Neuron (in vitro differentiated cells): ENCODE data around the gene GLT6D1.

ENCODE experiments used
- H2AFZ ChIP-seq: one replicate; pipeline ENCODE4 v1.6.1; 2013; ENCODE audit warnings: low read depth, mild to moderate bottlenecking, inconsistent platforms, low read length, moderate library complexity
- H3K27me3 ChIP-seq: one replicate; pipeline ENCODE4 v1.6.1; 2013; ENCODE audit warnings: low read length; ENCODE audit not compliant: insufficient read depth
- H3K36me3 ChIP-seq: one replicate; pipeline ENCODE4 v1.6.1; 2013; ENCODE audit warnings: low read length; ENCODE audit not compliant: insufficient read depth
- H3K4me1 ChIP-seq: one replicate; pipeline ENCODE4 v1.6.1; 2013; ENCODE audit warnings: low read length; ENCODE audit not compliant: insufficient read depth
- H3K4me3 ChIP-seq: 2 replicates; pipeline ENCODE4 v1.5.1; 2013; ENCODE audit warnings: mild to moderate bottlenecking, low read length, moderate library complexity
- H3K9me3 ChIP-seq: one replicate; pipeline ENCODE4 v1.6.1; 2013; ENCODE audit warnings: low read length

GLT6D1 gene

DNA sequence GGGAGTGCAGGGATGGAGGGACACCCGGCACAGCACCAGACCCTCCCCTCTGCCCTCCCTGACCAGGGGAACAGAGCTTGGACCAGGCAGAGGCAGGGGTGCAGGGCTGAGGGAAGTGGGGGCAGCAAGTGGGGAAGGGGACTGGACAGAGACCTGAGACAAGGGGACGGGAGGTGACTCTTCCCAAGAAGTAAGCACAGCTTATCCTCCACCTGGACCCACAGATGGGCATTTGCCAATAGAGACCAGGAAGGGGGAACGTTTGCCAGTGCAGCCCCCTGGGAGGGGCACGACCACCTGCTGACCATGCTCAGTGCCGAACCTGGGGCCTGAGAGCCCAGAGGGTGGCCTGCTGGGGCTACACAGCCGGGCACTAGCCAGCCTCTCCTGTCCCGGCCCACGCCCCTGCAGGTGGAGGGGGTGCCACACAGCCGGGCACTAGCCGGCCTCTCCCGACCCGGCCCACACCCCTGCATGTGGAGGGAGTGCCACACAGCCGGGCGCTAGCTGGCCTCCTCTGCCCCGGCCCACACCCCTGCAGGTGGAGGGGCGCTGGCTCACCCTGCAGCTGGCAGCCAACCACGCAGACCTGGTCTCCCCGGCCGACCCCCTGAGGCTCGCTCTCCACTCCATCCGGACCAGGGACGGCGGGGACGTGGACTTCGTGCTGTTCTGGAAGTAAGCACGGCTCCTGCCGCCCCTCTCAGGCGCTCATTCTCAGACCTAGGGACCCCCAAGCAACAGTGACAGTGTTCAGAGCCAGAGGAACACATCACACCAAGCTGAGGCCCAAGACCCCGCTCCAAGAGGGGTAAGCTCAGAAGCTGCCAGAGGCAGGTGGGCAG, 24.3 kb downstream of the GLT6D1 start:
- H3K9me3 ChIP-seq, result no peaks in the 10 kb centered on the region
- no peak overlapping the region for H3K4me3 ChIP-seq
- peaks cover 31% of the 10 kb centered on the region for H3K27me3 ChIP-seq
- no peaks in the 10 kb centered on the region for H3K4me1 ChIP-seq
- H2AFZ ChIP-seq, result no peak overlapping the region
- H3K36me3 ChIP-seq, result no peaks in the 10 kb centered on the region

DNA sequence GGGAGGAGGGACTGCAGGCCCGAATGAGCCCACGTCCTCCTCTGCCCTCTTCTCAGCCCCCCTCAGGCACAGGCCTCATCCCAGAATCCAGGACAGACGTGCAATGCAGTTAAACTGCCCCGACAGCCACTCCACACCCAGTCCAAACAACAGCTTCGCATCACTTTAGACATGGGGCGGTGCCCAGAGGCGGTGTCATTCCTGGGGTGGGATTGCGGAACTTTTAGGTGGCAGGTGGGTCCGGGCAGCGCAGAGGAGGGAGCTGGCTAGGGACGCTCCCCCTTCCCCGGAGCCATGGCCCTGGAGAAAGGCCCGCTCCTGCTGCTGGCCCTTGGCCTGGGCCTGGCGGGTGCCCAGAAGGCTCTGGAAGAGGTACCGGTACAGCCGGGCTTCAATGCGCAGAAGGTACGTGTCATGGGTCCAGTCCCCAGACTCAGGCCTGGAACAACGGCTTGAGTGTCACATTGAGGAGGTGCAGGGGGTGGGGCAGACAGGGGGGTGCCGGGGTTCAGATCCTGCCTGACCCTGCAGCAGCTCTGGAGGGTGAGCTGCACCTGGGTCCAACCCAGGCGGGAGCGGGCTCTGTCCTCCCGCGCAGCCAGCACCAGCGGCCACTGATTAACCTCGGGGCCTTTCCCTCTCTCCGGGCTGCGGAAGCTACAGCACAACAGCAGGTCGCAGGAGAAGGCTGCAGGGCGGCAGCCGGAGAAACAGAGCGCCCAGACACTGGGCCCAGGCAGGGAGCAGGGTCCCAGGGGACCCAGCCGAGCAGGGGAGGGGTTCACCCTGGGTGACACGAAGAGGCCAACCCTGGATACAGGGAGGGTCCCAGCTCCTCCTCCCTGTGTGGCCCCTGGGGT, 25.2 kb downstream of the GLT6D1 start:
- H3K36me3 ChIP-seq, result no peaks in the 10 kb centered on the region
- no peak overlapping the region for H3K4me3 ChIP-seq
- H3K9me3 ChIP-seq, result no peaks in the 10 kb centered on the region
- no peaks in the 10 kb centered on the region for H3K4me1 ChIP-seq
- no peak overlapping the region for H2AFZ ChIP-seq
- H3K27me3 ChIP-seq, result peaks cover 29% of the 10 kb centered on the region

DNA sequence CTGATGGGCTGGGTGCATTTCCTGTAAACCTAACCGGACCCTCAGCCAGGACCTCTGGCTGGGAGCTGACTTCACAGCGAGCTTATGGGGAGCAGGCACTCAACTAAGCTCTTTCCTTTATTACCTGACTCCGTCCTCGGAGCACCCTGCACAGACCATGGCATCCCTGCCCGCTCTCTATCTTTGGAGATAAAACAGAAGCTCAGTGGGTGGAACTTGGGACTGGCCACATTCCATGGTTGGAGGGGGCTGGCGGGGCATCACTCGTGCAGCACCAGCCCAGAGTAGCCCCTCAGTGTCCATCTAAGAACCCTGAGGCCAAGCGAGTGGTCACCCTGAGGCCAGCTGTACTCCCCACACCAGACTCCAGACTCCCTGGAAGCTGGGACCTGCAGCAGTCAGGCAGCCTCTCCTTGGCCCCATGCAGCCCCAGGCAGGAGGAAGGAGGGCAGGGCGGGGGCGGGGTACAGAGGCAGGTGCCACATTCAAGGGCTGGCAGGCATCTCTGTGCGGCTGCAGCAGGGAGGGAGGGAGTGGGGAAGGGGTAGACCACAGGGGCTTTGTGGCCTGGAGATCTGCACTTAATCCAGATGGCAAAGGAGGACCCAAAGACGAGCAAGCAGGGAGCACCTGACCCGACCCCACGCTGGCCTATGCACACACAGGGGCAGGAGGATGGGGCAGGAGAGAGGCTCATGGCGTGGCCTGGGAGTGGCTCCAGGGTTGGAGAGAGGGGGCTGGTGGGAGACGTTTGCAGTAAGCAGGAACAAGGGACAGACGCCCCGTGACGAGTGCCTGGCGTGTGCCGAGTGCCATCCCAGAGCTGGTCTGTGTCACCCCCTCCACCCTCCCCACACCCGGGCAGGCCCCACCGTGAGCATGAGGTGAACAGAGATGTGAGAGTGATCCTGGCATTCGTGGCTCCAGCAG, 26.1 kb downstream of the GLT6D1 start:
- H3K27me3 ChIP-seq, result peaks cover 27% of the 10 kb centered on the region
- no peaks in the 10 kb centered on the region for H3K4me1 ChIP-seq
- H3K9me3 ChIP-seq, result no peaks in the 10 kb centered on the region
- H2AFZ ChIP-seq, result no peak overlapping the region
- H3K4me3 ChIP-seq, result no peak overlapping the region
- no peaks in the 10 kb centered on the region for H3K36me3 ChIP-seq

DNA sequence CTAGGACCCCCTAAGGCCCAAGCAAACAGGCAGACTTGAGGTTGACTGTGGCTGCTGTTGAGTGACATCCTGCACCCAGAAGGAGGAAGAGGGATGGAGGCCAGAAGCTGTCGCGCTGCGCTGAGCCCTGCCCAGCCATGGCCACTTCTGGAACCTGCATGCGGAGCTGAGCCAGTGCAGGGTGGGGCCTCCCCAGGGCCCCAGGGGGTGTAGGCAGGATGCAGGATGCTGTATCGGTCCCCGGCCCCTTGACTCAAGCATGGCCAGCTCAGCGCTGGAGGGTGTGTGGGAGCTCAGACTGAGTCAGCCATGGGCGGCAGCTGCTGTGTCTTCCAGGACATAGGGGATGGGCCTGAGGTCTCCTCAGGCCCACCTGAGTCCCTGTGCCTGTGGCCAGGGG, 26.9 kb downstream of the GLT6D1 start:
- peaks cover 22% of the 10 kb centered on the region for H3K27me3 ChIP-seq
- H3K4me3 ChIP-seq, result no peak overlapping the region
- no peaks in the 10 kb centered on the region for H3K9me3 ChIP-seq
- no peak overlapping the region for H2AFZ ChIP-seq
- H3K4me1 ChIP-seq, result no peaks in the 10 kb centered on the region
- no peaks in the 10 kb centered on the region for H3K36me3 ChIP-seq

DNA sequence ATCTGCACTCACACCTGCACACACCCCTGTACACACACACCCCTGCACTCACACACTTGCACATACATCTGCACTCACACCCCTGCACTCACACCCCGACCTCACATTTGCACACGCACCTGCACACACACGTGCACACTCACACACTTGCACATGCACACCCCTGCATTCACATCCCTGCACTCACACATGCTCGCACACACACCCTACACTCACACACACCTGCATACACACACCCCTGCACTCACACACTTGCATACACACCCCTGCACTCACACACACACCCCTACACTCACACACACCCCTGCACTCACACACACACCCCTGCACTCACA, 27.5 kb downstream of the GLT6D1 start:
- H3K27me3 ChIP-seq, result peaks cover 20% of the 10 kb centered on the region
- no peak overlapping the region for H3K4me3 ChIP-seq
- H2AFZ ChIP-seq, result no peak overlapping the region
- no peaks in the 10 kb centered on the region for H3K36me3 ChIP-seq
- H3K9me3 ChIP-seq, result no peaks in the 10 kb centered on the region
- H3K4me1 ChIP-seq, result no peaks in the 10 kb centered on the region

DNA sequence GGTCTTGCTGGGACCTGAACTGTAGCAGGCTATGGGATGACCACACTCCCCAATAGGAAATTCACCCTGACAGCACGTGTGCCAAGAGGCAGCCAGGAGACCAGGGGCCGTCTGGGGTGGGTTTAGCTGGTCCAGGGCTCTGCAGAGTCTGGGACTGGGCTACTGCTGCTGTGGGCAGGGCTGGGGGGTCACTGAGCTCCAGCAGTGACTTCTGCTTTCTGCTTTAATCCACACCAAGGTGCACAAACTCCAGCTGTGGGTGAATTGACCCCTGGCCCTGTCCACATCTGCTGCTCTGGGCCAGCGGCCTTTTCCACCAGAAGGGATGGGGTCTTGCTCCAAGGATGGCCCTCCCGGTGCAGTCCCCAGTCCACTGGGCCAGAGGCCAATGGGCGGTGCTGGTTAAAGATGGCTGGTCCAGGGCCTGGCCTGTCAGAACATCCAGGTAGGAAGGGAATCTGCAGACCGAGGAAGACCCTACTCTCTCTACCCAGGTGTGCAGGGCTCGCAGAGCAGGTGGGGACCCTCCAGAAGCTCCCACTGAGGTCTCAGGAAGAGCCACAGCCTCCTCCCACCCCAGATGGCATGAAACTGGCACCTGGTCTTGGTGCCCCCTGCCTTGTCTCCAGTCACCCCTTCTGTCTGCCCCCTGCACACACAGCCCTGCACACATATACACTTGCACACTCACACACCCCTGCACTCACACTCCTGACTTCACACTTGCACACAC, 28.0 kb downstream of the GLT6D1 start:
- H3K36me3 ChIP-seq, result no peaks in the 10 kb centered on the region
- H3K4me3 ChIP-seq, result no peak overlapping the region
- H3K27me3 ChIP-seq, result peaks cover 15% of the 10 kb centered on the region
- no peaks in the 10 kb centered on the region for H3K4me1 ChIP-seq
- H2AFZ ChIP-seq, result no peak overlapping the region
- H3K9me3 ChIP-seq, result no peaks in the 10 kb centered on the region

DNA sequence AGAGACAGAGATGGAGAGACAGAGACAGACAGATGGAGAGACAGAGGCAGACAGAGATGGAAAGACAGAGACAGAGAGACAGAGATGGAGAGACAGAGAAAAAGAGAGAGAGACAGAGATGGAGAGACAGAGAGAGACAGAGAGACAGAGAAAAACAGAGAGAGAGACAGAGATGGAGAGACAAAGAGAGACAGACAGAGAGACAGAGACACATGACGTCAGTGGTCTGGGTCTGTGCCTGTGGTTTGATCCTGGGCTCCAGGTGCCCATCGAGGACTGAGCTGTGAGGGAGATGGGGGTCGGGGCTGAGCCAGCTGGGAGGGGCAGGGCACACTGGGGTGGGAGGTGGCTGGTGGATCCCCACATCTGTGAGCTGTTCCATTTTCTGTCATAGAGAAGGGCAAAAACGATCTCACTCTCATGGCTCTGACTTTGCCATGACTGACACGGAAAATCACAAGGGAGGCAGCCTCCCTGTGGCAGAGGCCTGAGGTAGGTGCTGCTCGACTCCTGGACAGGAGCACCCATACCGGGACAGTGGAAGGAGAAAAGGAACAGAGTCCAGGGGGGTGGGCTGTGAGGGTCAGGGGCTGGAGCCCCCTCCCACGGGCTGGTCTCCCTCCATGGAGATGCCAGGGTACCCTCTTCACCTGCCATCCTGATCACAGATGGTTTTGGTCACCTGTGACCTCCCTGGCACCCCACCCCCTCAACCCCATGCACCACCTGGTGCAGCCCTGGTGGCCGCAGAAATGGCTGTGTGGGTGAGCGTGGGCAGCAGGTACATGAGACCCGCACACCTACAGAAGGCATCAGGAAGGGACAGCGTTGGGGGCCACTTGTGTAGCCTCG, 28.8 kb downstream of the GLT6D1 start:
- Histone ChIP-seq H3K4me3 (no peak overlapping the region), H3K36me3 (no peaks in the 10 kb centered on the region), H3K9me3 (no peaks in the 10 kb centered on the region), H2AFZ (no peak overlapping the region), H3K27me3 (peaks cover 9% of the 10 kb centered on the region), H3K4me1 (no peaks in the 10 kb centered on the region)

DNA sequence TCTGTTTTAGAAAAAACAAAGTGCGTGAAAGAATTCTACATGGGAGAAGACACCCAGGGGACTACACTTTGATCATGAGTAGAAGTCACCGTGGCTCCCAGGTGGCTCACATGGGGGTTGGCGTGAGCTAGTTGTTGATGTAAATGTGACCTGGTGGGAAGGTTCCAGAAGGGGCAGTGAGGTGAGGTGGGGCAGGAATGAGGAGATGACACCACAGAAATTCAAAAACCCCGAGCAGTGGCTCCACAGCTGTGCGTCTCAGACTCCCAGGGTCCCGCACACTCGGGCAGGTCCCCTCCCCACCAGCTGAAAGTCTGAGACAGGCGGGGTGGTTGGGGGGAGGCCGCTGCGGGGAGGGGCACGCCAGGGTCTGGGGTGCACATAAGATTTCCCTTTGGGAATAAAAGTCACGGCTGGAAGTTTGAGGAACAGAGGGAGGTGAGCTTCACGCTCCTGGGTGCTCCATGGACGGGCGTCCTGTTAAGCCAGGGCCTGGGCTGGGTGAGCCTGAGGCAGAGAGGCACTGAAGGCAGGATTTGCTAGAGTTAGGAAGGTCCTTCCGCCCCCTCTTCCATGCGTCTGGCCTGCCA, 29.9 kb downstream of the GLT6D1 start:
- Histone ChIP-seq H3K36me3 (no peaks in the 10 kb centered on the region), H3K9me3 (no peaks in the 10 kb centered on the region), H2AFZ (no peak overlapping the region), H3K27me3 (peaks cover 9% of the 10 kb centered on the region), H3K4me1 (no peaks in the 10 kb centered on the region), H3K4me3 (no peak overlapping the region)

DNA sequence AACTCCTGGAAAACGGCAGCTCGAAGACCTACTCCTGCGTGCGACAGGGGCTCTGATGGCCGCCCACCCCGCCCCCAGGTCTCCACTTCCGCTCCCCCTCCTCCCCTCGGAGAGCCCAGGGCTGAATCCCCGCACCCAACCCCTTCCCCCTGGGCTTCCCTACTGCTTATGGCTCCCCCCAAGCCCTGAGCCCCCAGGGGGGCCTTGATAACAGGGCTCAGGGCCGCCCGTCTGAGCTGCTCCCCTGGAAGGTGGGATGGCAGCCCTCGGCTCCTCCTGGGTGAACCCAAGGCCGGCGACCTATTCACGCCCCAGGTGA, 30.4 kb downstream of the GLT6D1 start:
- H3K9me3 ChIP-seq, result no peaks in the 10 kb centered on the region
- H3K36me3 ChIP-seq, result no peaks in the 10 kb centered on the region
- H3K4me1 ChIP-seq, result no peaks in the 10 kb centered on the region
- H3K4me3 ChIP-seq, result no peak overlapping the region
- H2AFZ ChIP-seq, result no peak overlapping the region
- peaks cover 8% of the 10 kb centered on the region for H3K27me3 ChIP-seq

DNA sequence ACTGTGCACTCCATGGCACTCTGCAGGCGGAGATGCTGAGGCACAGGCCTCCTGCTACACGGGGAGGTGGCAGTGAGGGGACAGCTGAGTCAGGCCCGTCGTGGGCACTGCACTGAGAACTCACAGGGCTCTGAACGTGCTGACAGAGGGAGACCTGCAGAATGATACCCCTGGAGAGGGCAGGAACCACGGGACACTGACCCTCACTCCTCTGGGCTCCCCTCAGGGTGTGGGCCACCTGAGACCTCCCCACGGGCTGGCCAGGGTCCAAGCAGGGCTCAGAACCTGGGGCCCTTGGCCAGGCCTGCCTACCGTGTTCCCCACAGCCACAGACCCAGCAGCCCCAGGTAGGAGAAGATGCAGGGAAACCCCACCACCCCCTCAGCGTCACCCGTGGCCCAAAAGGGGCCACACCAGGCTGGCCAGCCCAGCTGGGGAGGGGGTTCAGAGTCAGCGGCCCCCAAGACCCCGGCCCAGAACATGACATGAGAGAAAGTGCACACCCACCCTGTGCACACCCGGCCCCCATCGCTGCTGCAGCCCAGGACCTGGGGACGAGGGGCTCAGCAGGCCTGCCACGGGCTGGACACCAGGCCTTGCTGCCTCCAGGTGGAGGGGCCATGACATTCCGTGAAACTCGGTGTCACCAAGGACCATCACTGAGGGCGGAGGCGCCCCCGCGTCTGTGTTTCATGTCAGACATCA, 30.9 kb downstream of the GLT6D1 start:
- Histone ChIP-seq H3K36me3 (no peaks in the 10 kb centered on the region), H3K4me3 (no peak overlapping the region), H3K4me1 (no peaks in the 10 kb centered on the region), H2AFZ (no peak overlapping the region), H3K27me3 (peaks cover 8% of the 10 kb centered on the region), H3K9me3 (no peaks in the 10 kb centered on the region)
